ENCODE results near the gene NASP. TPM values are rescaled to one million over a fixed set of nuclear protein-coding genes. Genes with fewer than 3 reads are reported as not detected.

The NASP gene
- total RNA-seq, 6 experiments from 2014 or later: 41.6 to 77.7 (median 72.1) TPM

GRCh38 chr1:45659222-45659621 lies 75.4 kb downstream of the NASP start:
- Mint-ChIP-seq H3K9me3 (no peaks in the 10 kb centered on the region), H3K27me3 (ENCODE audit: insufficient read depth) (no peaks in the 10 kb centered on the region; the same call in 1 of the 2 replicates), H3K36me3 (ENCODE audit: low read depth) (peaks cover 36% of the 10 kb centered on the region), H3K4me1 (ENCODE audit: low read depth) (0 out of 2 replicates have a peak, but pooled peaks cover 5% of the 10 kb centered on the region), H3K4me3 (no peak overlapping the region), H3K27ac (no peak overlapping the region)
- DNase-seq: no peak
- TF ChIP-seq CTCF (IDR thresholded peaks at IDR 0.05): no peak

- no peak for DNase-seq
- Mint-ChIP-seq H3K4me3 (no peak overlapping the region), H3K36me3 (ENCODE audit: low read depth) (peaks cover 25% of the 10 kb centered on the region), H3K4me1 (ENCODE audit: low read depth) (no peaks in the 10 kb centered on the region), H3K27ac (no peak overlapping the region; the same call in 1 of the 2 replicates), H3K27me3 (ENCODE audit: insufficient read depth) (no peaks in the 10 kb centered on the region), H3K9me3 (no peaks in the 10 kb centered on the region)
- no peak for TF ChIP-seq CTCF (IDR thresholded peaks at IDR 0.05)
Observed at GRCh38 chr1:45660336-45660735, 76.5 kb downstream of the NASP start.

- no peak for TF ChIP-seq CTCF (IDR thresholded peaks at IDR 0.05)
- H3K27ac Mint-ChIP-seq: no peak overlapping the region
- DNase-seq: no peak
- no peaks in the 10 kb centered on the region for H3K27me3 Mint-ChIP-seq (ENCODE audit: insufficient read depth)
- no peak overlapping the region for H3K4me3 Mint-ChIP-seq
- peaks cover 45% of the 10 kb centered on the region for H3K4me1 Mint-ChIP-seq (ENCODE audit: low read depth)
- peaks cover 5% of the 10 kb centered on the region; the same call in 1 of the 2 replicates for H3K36me3 Mint-ChIP-seq (ENCODE audit: low read depth)
- H3K9me3 Mint-ChIP-seq: no peaks in the 10 kb centered on the region
Observed at GRCh38 chr1:45666836-45667235, 83.0 kb downstream of the NASP start.

- no peak for TF ChIP-seq CTCF (IDR thresholded peaks at IDR 0.05)
- Mint-ChIP-seq H3K36me3 (ENCODE audit: low read depth) (peaks cover 5% of the 10 kb centered on the region; the same call in 1 of the 2 replicates), H3K9me3 (no peaks in the 10 kb centered on the region), H3K4me1 (ENCODE audit: low read depth) (peaks cover 47% of the 10 kb centered on the region), H3K27ac (no peak overlapping the region), H3K27me3 (ENCODE audit: insufficient read depth) (no peaks in the 10 kb centered on the region), H3K4me3 (no peak overlapping the region)
- no peak for DNase-seq
Observed at GRCh38 chr1:45667321-45668111, 83.7 kb downstream of the NASP start.

Other genes with a start within 250 kb of the NASP start
- 10 to 100 TPM in 3 of 6 experiments, 1 to 10 TPM in 3; 9.5 to 11.7 (median 10.1) TPM for gene TOE1, start 243.9 kb upstream of the NASP start, total RNA-seq (2021; fragmentation: NEBNext Ultra II Directional; extraction: Animal tissue kit (Norgen Biotek cat#: 25700))
- 10 to 100 TPM in 3 of 6 experiments, 1 to 10 TPM in 3; 8.7 to 12.9 (median 10.5) TPM for gene MUTYH, start 243.6 kb upstream of the NASP start, total RNA-seq (2021; fragmentation: NEBNext Ultra II Directional; extraction: Animal tissue kit (Norgen Biotek cat#: 25700))
- 1 to 10 TPM in 2 of 6 experiments, under 1 TPM in 4; 0.54 to 1.4 (median 0.82) TPM for gene TESK2, start 92.9 kb upstream of the NASP start, total RNA-seq (2021; fragmentation: NEBNext Ultra II Directional; extraction: Animal tissue kit (Norgen Biotek cat#: 25700))
- 1 to 10 TPM; 1.3 to 2.4 (median 1.7) TPM for gene CCDC163, start 84.0 kb upstream of the NASP start, total RNA-seq (2021; fragmentation: NEBNext Ultra II Directional; extraction: Animal tissue kit (Norgen Biotek cat#: 25700))
- gene MMACHC, start 83.7 kb upstream of the NASP start, total RNA-seq (2021; fragmentation: NEBNext Ultra II Directional; extraction: Animal tissue kit (Norgen Biotek cat#: 25700)): 10 to 100 TPM; 11.1 to 12.9 (median 12.4) TPM
- 1,000 to 10,000 TPM in 3 of 6 experiments, 100 to 1,000 TPM in 3; 798 to 1,123 (median 999) TPM for gene PRDX1, start 62.2 kb upstream of the NASP start, total RNA-seq (2021; fragmentation: NEBNext Ultra II Directional; extraction: Animal tissue kit (Norgen Biotek cat#: 25700))
- 100 to 1,000 TPM; 105 to 125 (median 119) TPM for gene AKR1A1, start 33.2 kb upstream of the NASP start, total RNA-seq (2021; fragmentation: NEBNext Ultra II Directional; extraction: Animal tissue kit (Norgen Biotek cat#: 25700))
- under 1 TPM; 0.24 to 0.79 (median 0.31) TPM for gene CCDC17, start 40.0 kb downstream of the NASP start, total RNA-seq (2021; fragmentation: NEBNext Ultra II Directional; extraction: Animal tissue kit (Norgen Biotek cat#: 25700))
- 10 to 100 TPM; 66.5 to 76.7 (median 68.1) TPM for gene GPBP1L1, start 102.5 kb downstream of the NASP start, total RNA-seq (2021; fragmentation: NEBNext Ultra II Directional; extraction: Animal tissue kit (Norgen Biotek cat#: 25700))
- gene TMEM69, start 104.1 kb downstream of the NASP start, total RNA-seq (2021; fragmentation: NEBNext Ultra II Directional; extraction: Animal tissue kit (Norgen Biotek cat#: 25700)): 10 to 100 TPM; 18.5 to 27.5 (median 22.1) TPM
- 10 to 100 TPM; 15.7 to 22.0 (median 18.9) TPM for gene IPP, start 166.6 kb downstream of the NASP start, total RNA-seq (2021; fragmentation: NEBNext Ultra II Directional; extraction: Animal tissue kit (Norgen Biotek cat#: 25700))
- 10 to 100 TPM; 27.8 to 40.7 (median 29.7) TPM for gene MAST2, start 219.6 kb downstream of the NASP start, total RNA-seq (2021; fragmentation: NEBNext Ultra II Directional; extraction: Animal tissue kit (Norgen Biotek cat#: 25700))

All from HFFc6 (cell line).